Neural progenitor cell (in vitro differentiated cells): ENCODE measurements around the gene EXOC4. TPM values are rescaled to one million over a fixed set of nuclear protein-coding genes. Genes with fewer than 3 reads are reported as not detected.

Experiments used
- DNase-seq: peaks from one replicate; pipeline ENCODE4 v3.0.0-alpha.2; 2016; ENCODE audit warnings: low spot score
- H2AFZ ChIP-seq: fragments of 200-600 bp; sonication (generic); replicated peaks from 2 replicates; pipeline ENCODE4 v1.6.1; 2016; ENCODE audit warnings: antibody characterized with exemption
- H3F3A ChIP-seq: fragments of 200-600 bp; sonication (generic); 2 replicates; pipeline ENCODE4 v1.6.1; 2016; ENCODE audit warnings: antibody characterized with exemption, low read depth
- H3K27ac ChIP-seq: fragments of 200-600 bp; sonication (generic); 2 replicates; pipeline ENCODE4 v1.5.1; 2016; ENCODE audit warnings: mild to moderate bottlenecking
- H3K27me3 ChIP-seq: fragments of 200-600 bp; sonication (generic); 2 replicates; pipeline ENCODE4 v1.6.1; 2016; ENCODE audit warnings: mild to moderate bottlenecking, moderate library complexity
- H3K36me3 ChIP-seq: fragments of 200-600 bp; sonication (generic); 2 replicates; pipeline ENCODE4 v1.5.1; 2016
- H3K4me1 ChIP-seq: fragments of 200-600 bp; sonication (generic); 2 replicates; pipeline ENCODE4 v1.6.1; 2016; ENCODE audit warnings: mixed run types
- H3K4me2 ChIP-seq: fragments of 200-600 bp; sonication (generic); 2 replicates; pipeline ENCODE4 v1.6.1; 2016
- H3K4me3 ChIP-seq: fragments of 200-600 bp; sonication (generic); 2 replicates; pipeline ENCODE4 v1.5.1; 2016
- H3K79me2 ChIP-seq: fragments of 200-600 bp; sonication (generic); 2 replicates; pipeline ENCODE4 v1.6.1; 2016; ENCODE audit warnings: low read depth
- H3K9ac ChIP-seq: fragments of 200-600 bp; sonication (generic); 2 replicates; pipeline ENCODE4 v1.6.1; 2016
- H3K9me3 ChIP-seq: fragments of 200-600 bp; sonication (generic); 2 replicates; pipeline ENCODE4 v1.5.1; 2016; ENCODE audit warnings: low read depth
- H4K20me1 ChIP-seq: fragments of 200-600 bp; sonication (generic); 2 replicates; pipeline ENCODE4 v1.6.1; 2016; ENCODE audit warnings: low read depth
- H3K27ac Mint-ChIP-seq: 3 replicates; pipeline ENCODE4 v1.8.0; 2021; ENCODE audit warnings: mixed read lengths
- H3K27me3 Mint-ChIP-seq: 2 replicates; pipeline ENCODE4 v1.8.0; 2022; ENCODE audit warnings: low read depth, mild to moderate bottlenecking, inconsistent platforms, moderate library complexity, mixed read lengths; ENCODE audit not compliant: insufficient read depth
- H3K36me3 Mint-ChIP-seq: 3 replicates; pipeline ENCODE4 v1.8.0; 2021; ENCODE audit warnings: mixed read lengths
- H3K4me1 Mint-ChIP-seq: 3 replicates; pipeline ENCODE4 v1.8.0; 2021; ENCODE audit warnings: mixed read lengths
- H3K4me3 Mint-ChIP-seq: 3 replicates; pipeline ENCODE4 v1.8.0; 2021; ENCODE audit warnings: mild to moderate bottlenecking, moderate library complexity, mixed read lengths
- H3K9me3 Mint-ChIP-seq: 3 replicates; pipeline ENCODE4 v1.8.0; 2020; ENCODE audit warnings: mixed read lengths
- CTCF ChIP-seq: fragments of 200-600 bp; sonication (generic); IDR thresholded peaks from 2 replicates; pipeline ENCODE4 v1.5.1; 2017; ENCODE audit warnings: antibody characterized with exemption, mild to moderate bottlenecking
- EZH2 ChIP-seq: fragments of 200-600 bp; sonication (generic); IDR thresholded peaks from 2 replicates; pipeline ENCODE4 v1.6.1; 2017; ENCODE audit warnings: antibody characterized with exemption, mild to moderate bottlenecking, moderate library complexity
- EZH2phosphoT487 ChIP-seq: fragments of 200-600 bp; sonication (generic); IDR thresholded peaks from 2 replicates; pipeline ENCODE4 v1.6.1; 2017; ENCODE audit warnings: antibody characterized with exemption
- total RNA-seq: library from RNA; depleted of rRNA; stranded (reverse); fragments of >200 nt; gene quantifications from 2 replicates; pipeline ENCODE4 v1.2.3, GENCODE V29; 2015; ENCODE audit warnings: low replicate concordance

EXOC4 gene
- total RNA-seq, 1 donor from 2014 or later = 129 TPM

- Mint-ChIP-seq H3K27ac (no peak overlapping the region), H3K9me3 (no peaks in the 10 kb centered on the region), H3K36me3 (no peaks in the 10 kb centered on the region), H3K4me3 (no peak overlapping the region), H3K4me1 (no peaks in the 10 kb centered on the region), H3K27me3 (no peaks in the 10 kb centered on the region)
- Histone ChIP-seq H3K27ac (no peak overlapping the region), H3K36me3 (no peaks in the 10 kb centered on the region), H3F3A (no peaks in the 10 kb centered on the region), H3K27me3 (no peaks in the 10 kb centered on the region), H3K9ac (no peak overlapping the region), H2AFZ (no peak overlapping the region), H3K9me3 (no peaks in the 10 kb centered on the region), H3K4me2 (no peak overlapping the region), H3K4me3 (no peak overlapping the region), H3K79me2 (no peaks in the 10 kb centered on the region), H3K4me1 (peaks cover 18% of the 10 kb centered on the region), H4K20me1 (no peaks in the 10 kb centered on the region)
- TF ChIP-seq EZH2 (no peak), CTCF (no peak), EZH2phosphoT487 (no peak)
- DNase-seq = no peak
Observed at GRCh38 chr7:133613250-133613790, 360.4 kb downstream of the EXOC4 start.

GRCh38 chr7:133614251-133614650 lies 361.4 kb downstream of the EXOC4 start:
- no peaks in the 10 kb centered on the region for H3K79me2 ChIP-seq
- no peaks in the 10 kb centered on the region for H3K9me3 ChIP-seq
- Mint-ChIP-seq H3K4me3 (no peak overlapping the region), H3K4me1 (no peaks in the 10 kb centered on the region), H3K27me3 (no peaks in the 10 kb centered on the region), H3K36me3 (no peaks in the 10 kb centered on the region), H3K27ac (no peak overlapping the region), H3K9me3 (no peaks in the 10 kb centered on the region)
- no peaks in the 10 kb centered on the region for H3K27me3 ChIP-seq
- H3K9ac ChIP-seq = no peak overlapping the region
- DNase-seq = no peak
- no peak for TF ChIP-seq CTCF
- TF ChIP-seq EZH2phosphoT487 = no peak
- TF ChIP-seq EZH2 = no peak
- peaks cover 18% of the 10 kb centered on the region for H3K4me1 ChIP-seq
- H2AFZ ChIP-seq = no peak overlapping the region
- no peak overlapping the region for H3K4me2 ChIP-seq
- H3F3A ChIP-seq = no peaks in the 10 kb centered on the region
- no peak overlapping the region for H3K4me3 ChIP-seq
- no peaks in the 10 kb centered on the region for H3K36me3 ChIP-seq
- no peaks in the 10 kb centered on the region for H4K20me1 ChIP-seq
- H3K27ac ChIP-seq = no peak overlapping the region

- Mint-ChIP-seq H3K36me3 (no peaks in the 10 kb centered on the region), H3K9me3 (no peaks in the 10 kb centered on the region), H3K4me3 (no peak overlapping the region), H3K27ac (no peak overlapping the region), H3K27me3 (no peaks in the 10 kb centered on the region), H3K4me1 (no peaks in the 10 kb centered on the region)
- no peaks in the 10 kb centered on the region for H3K36me3 ChIP-seq
- H3K4me3 ChIP-seq = no peak overlapping the region
- H3K4me2 ChIP-seq = no peak overlapping the region
- H3K27me3 ChIP-seq = no peaks in the 10 kb centered on the region
- no peak overlapping the region for H2AFZ ChIP-seq
- TF ChIP-seq CTCF = no peak
- no peaks in the 10 kb centered on the region for H3F3A ChIP-seq
- H3K79me2 ChIP-seq = no peaks in the 10 kb centered on the region
- H3K9ac ChIP-seq = no peak overlapping the region
- H3K27ac ChIP-seq = no peak overlapping the region
- DNase-seq = no peak
- H3K9me3 ChIP-seq = no peaks in the 10 kb centered on the region
- peaks cover 7% of the 10 kb centered on the region for H3K4me1 ChIP-seq
- H4K20me1 ChIP-seq = no peaks in the 10 kb centered on the region
Observed at GRCh38 chr7:133618970-133619369, 366.1 kb downstream of the EXOC4 start.
